ENCODE measurements around the gene ITIH4.
A peak's percentile ranks its signal among the peaks of the same experiment; 100 is the strongest.

Gene ITIH4

GRCh38 chr3:52830535-52831258 lies at the start of gene ITIH4:
Gene ITIH4, minus strand, starts transcription at chr3:52830672. Its CDS starts 30 bp downstream, at chr3:52830642.
- no peak for DNase-seq

GRCh38 chr3:52880047-52880446 lies 49.6 kb upstream of the ITIH4 start:
- DNase-seq: no peak

- DNase-seq: no peak
These were observed 49.1 kb upstream of the ITIH4 start for GRCh38 chr3:52879581-52879980.

GRCh38 chr3:52879090-52879489 lies 48.6 kb upstream of the ITIH4 start:
- no peak for DNase-seq

GRCh38 chr3:52877085-52877484 lies 46.6 kb upstream of the ITIH4 start:
- DNase-seq: no peak

- DNase-seq: no peak
These were observed 44.6 kb upstream of the ITIH4 start for GRCh38 chr3:52874864-52875587.

GRCh38 chr3:52874160-52874701 lies 43.8 kb upstream of the ITIH4 start:
- no peak for DNase-seq

DNA sequence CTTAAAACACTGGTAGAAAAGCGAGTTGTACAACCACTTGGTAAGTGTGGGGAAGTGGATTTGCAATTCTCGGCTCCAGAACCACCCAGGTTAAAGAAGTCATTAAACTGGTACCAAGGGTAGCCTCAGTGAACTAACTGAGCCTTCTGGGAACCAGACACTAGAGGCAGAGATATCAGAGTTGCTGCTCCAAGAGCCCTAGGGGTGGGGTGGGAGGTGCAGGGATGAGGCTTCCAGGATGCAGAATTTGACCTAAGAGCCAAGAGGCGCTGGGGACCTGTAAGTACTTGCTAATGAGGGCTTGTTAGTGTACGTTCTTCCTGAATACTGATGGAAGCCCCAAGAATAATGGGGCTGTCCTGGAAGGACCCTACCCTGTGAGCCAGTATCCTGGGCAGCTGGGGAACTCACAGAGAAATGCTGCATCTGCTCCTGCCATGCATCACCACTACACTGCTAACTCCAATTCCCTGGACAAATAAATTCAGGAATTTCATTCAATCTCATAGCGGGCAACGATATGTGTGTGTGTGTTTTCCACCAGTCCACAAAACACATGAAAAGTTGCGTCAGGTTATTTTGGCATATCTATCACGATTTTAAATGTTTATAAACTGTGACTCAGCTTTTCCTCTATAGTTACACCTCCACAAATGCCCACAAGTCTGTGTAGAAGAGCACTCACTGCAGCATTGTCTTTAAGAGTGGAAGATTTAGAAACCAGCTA lies 43.1 kb upstream of the ITIH4 start:
- no peak for DNase-seq

GRCh38 chr3:52872245-52872644 lies 41.8 kb upstream of the ITIH4 start:
- no peak for DNase-seq

- no peak for DNase-seq
These were observed 41.3 kb upstream of the ITIH4 start for GRCh38 chr3:52871761-52872160.

DNA sequence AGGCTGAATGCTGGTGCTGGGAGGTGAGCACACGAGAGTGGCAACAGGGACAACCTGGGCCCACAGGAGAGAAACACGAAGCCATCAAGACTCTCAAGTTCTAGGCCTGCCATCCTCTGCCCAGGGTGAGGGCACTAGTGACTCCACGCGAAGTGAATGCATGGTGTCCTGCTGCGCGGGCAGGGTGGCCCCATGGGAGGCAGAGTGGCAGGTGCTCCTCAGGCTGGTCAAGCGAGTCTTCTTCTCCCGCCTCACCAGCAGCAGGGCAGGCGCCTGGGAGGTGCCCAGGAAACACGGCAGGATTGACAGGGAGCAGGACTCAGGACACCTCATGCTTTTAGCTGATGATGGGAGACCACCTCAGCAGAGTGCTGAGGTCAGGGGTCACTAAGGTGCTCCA lies 40.0 kb upstream of the ITIH4 start:
- DNase-seq: no peak

- DNase-seq: no peak
These were observed 36.0 kb upstream of the ITIH4 start for GRCh38 chr3:52866427-52866826.

DNA sequence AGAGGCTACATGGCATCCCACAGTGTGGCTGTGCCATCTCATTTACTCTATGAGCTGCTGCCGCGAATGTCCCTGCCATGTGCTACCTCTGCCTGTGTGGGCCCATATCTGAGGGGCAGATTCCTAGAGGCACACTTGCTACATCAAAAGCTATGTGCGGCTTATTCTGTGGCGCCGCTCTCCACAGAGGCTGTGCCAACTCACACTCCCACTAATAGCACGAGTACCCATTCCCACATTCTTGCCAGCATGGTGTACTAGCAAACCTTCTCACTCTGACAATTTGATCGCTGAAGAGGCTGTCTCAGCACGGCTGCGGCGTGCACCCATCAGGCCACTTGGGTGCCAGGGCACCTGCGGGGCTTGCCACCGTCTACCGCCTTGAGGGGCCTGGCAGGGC lies 35.5 kb upstream of the ITIH4 start:
- DNase-seq: no peak

DNA sequence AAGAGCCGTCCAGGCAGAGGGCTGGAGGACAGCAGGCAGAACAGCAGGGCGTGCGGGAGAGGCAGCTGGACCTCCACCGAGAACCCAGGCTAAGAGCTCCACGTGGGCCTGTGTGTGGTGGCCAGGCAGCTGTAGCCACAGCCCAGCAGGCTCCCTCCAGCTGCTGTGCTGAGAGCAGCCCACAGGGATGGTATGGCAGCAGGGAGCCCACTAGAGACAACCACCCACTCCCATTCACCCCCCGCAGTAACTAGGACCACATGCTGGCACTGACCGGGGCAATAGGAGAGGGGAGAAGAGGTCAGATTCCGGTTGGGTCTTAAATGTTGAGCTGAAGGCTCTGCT lies 29.9 kb upstream of the ITIH4 start:
- DNase-seq: no peak

- no peak for DNase-seq
These were observed 29.4 kb upstream of the ITIH4 start for GRCh38 chr3:52859686-52860423.

DNA sequence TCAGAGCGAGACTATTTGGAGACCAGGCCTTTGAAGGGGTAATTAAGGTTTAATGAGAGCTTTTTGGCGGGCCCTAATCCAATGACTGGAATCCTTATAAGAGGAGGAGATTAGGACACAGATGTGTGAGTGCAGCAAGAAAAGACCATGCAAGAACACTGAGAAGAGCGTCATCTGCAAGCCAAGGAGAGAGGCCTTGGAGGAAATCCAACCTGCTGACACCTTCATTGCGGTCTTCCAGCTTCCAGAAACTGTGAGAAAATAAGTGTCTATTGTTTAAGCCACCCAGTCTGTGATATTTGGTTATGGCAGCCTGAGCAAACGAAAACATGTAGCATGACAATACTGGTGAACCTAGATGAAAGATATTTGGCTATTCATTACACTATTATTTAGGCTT lies 27.4 kb upstream of the ITIH4 start:
- no peak for DNase-seq

- no peak for DNase-seq
These were observed 26.7 kb upstream of the ITIH4 start for GRCh38 chr3:52857133-52857532.

GRCh38 chr3:52856666-52857065 lies 26.2 kb upstream of the ITIH4 start:
- no peak for DNase-seq

DNA sequence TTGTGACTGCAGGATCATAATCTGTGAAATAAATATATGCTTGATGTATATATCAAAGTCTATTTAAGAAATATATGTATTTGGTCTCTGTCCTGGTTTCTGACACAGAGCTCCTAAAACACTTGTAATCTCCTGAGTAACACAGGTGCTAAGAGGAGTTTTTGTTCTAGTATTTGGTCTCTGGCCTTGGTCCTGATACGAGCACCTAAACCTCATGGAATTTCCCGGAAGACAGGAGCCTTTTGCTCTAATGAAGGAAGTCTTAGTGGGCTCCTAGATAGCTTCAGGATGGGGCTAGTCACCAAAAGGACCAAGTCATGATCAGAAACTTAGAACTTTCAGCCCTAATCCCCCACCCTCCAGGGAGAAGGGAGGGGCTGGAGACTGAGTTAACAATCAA lies 23.5 kb upstream of the ITIH4 start:
- no peak for DNase-seq

DNA sequence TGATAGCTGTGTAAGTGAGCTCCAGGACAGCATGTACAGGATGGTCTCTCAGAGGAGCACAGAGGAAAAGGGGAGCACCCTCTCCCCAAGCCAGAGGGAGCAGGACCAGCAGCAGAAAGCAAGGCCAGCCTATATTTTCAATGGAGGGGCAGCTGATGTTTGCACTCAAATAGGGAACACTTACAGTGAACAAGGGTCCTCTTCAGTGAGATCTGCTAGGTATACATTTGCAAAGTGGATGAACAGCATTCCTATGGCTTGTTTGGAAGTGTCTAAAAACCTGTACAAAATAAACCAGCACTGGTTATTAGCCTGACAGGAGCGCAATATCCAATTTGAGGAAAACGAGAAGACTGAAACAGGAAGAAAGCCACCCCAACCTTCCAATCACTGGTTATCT lies 21.9 kb upstream of the ITIH4 start:
- no peak for DNase-seq

GRCh38 chr3:52851348-52851747 lies 20.9 kb upstream of the ITIH4 start:
- no peak for DNase-seq

- no peak for DNase-seq
These were observed 19.2 kb upstream of the ITIH4 start for GRCh38 chr3:52849656-52850055.

DNA sequence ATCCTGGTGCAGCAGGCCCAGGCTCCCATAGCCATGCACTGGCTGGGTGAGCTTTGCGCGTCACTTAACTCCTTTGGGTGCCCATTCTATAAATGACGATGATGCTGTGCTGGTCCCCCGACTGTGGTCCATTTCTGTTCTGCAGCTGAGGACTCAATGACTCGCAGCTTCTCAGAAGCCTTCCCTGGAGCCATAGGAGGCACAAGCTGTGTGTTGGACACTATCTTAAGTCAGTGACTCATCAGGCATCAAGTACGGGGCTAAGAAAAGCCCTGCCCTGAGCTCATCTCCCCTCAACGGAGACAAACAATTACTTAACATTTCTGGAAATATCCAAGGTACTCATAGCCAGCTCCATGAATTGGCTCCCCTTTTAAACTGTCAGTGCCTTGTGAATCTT lies 18.1 kb upstream of the ITIH4 start:
- peak; percentile 21 for DNase-seq
